Measurements from ENCODE around the gene THSD4.

THSD4 gene

DNA sequence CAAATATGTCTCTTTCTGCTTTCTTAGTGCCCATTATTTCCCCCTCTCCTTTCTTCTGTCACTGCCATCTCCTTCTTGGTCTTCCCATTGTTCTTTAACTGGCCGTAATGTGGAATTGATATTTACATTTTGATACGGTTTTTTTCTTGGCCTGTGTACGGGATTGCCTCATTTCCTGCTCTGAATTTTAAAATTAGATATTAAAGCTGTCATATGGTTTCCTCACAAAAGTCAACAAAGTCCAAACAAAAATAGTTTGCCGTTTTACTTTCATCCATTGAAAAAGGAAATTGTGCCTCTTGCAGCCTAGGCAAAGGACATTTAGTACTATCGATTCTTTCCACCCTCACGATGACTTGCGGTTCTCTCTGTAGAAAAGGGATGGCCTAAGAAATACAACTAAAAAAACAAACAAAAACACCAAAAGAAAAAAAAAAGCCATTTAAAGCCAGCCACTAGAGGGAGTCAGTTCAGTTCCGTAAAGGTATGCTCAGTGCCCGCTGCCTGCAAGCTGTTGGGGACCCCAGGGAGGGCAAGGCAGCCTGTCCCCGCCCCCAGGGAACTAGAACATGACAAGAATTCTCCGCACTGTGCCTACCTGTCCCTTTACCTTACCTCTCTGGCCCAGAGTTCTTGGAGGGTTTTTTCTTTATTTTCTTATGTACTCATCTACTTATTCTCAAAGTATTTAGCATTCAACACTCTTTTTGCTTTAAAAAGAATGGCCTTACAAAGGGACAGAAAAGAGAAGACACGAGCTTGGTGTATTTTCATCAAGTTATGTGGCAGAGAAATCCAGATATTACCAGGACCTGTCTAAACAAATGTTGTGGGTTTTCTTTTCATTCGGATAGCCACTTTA is 665.1 kb downstream of the THSD4 start:
- DNase-seq: peak; percentile 26

DNA sequence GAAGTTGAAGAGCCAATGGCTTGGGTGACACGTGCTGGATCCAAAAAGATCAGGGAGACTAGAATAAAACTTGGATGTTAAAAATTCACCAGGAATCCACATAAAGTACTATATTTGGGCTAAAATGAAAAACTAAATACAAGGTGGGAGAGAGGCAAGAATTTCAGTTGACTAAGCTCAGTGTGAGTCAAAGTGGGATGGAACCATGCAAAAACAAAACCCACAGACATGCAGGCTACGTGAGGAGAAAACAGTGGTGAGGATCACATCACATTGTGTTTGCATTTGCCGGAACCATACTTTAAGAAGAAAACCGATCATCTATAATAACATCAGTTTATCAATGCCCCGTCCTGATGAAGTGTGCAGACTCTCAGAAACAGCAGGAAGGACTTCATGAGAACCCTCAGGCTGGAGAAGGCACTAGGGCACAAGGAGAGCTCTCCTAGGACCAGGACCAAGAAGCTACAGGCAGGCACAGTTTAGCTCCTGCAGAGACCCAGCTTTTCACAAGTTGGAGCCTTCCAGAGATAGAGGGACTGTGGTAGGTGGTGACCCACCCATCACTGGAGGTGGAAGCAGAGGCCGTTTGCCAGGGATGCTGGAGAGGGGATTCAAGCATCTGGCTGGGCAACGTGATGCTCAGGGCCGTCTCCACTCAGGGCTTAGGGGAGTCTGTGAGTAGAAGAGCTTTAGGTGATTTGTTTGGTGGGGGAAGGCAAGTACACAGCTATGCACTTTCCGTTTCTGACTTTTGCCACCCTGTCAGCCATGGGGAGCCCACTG is 666.1 kb downstream of the THSD4 start:
- no peak for DNase-seq

- no peak for DNase-seq
Measured at GRCh38 chr15:71781965-71782265, 666.6 kb downstream of the THSD4 start.

- no peak for DNase-seq
Measured at GRCh38 chr15:71782422-71783165, 667.3 kb downstream of the THSD4 start.

- DNase-seq: no peak
Measured at GRCh38 chr15:71784719-71785118, 669.4 kb downstream of the THSD4 start.

DNA sequence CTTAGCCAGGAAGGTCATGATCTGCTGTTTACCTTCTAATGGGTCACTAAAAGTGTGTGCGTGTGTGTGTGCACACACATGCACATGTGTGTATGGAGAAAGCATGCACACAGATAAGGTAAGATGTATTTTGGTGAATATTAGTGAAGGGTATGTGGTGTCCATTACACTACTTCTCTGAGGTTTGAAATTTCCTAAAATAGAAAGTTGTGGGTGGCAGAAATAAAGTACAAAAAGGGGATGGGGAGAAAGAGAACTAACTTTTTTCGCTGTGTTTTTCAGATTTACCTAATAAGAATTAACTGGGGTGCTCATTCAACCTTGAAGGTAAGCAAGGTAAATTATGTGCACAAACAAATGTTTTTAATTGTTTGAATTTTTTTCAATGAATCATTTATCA is 670.7 kb downstream of the THSD4 start:
- DNase-seq: no peak

DNA sequence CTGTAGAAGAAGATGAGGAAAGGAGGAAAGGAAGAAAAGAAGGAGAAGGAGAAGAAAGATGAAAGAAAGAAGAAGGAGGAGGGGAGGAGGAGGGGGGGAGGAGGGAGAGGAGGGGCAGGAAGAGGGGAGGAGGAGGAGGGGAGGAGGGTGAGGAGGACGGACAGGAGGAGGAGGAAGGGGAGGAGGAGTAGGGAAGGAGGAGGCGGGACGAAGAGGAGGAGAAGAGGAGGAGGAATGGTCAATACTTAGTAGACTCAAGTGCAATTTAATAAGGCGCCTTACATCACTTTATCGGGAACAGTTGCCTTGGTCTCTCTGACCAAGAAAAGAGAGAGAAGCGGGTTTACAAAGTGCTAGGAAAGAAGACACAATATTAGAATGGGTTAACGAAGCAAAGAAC is 671.4 kb downstream of the THSD4 start:
- no peak for DNase-seq

DNA sequence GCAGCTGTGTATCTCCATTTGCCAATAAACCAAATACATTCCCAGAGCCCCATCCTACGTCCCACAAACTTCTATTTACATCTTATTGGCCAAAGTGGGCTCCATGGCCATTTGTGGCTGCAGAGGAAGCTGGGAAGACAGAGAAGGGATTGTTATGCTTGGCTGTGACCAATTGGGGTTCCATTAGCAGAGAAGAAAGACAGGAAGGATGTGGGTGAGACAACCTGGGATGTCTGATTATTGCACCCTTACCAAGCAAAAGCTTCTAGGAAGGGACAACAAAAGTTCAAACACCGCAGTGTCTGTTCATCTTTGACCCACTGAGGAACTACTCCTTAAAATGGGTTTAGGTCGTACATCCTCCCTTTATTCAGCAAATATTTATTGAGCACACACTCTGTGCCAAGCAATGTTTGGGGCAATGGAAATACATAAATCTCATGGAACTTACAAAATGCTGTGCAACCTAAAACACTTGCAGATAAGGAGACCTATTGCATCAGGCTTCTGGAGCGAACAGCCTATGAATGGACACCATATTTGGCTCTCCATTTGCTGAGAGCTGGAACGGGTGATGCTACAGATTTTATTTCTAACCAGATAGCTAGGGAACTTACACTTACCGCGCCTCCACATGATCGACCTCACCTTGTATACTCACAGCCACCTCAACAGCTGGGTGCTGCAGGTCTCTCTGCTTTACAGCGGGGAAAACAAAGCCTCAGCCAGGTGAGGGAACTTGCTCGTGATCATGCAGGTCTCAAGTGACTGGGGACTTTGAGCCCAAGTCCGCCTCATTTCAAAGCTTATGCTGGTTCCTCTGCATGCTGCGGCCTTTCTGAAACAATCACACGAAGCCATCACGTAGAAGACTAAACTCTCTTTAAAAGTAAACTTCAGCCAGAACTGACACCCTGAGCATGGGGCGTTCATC is 673.6 kb downstream of the THSD4 start:
- no peak for DNase-seq

- no peak for DNase-seq
Measured at GRCh38 chr15:71789616-71790015, 674.3 kb downstream of the THSD4 start.

DNA sequence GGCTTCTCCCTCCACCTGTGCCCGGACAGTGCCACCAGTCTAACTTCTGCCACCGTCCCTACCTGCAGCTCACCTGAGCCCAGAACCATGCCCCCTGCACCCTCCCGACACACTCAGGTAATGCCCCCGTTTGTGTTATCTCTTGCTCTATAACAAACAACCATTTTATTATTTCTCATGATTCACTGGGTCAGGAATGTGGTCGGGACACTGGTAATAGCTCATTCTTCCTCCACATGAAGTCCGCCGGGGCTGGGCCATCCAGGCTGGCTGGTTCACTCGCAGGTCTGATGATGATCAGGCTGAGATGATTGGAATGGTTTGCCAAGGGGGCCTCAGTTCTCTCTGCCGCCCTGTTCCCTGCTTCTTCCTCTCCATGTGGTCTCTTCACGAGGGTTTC is 674.8 kb downstream of the THSD4 start:
- no peak for DNase-seq

GRCh38 chr15:71791975-71792374 is 676.7 kb downstream of the THSD4 start:
- DNase-seq: no peak

DNA sequence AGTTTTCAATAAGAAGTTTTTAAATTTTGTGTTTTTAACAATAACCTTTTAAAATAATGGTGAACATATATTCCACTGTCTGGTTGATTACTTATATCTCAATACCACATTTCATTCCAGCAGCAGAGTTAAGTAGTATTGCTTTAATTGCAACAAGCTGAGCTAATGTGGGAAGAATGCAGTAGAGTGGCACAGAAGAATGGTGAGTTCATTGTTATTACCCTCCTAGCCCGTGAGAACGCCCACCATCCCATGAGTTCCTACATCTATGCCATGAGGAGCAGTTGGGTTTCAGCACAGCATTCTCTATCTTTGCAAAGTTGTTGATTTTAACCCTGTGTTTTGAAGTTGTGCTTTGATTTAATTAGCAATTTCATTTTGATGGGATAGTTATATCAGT is 677.2 kb downstream of the THSD4 start:
- no peak for DNase-seq

DNA sequence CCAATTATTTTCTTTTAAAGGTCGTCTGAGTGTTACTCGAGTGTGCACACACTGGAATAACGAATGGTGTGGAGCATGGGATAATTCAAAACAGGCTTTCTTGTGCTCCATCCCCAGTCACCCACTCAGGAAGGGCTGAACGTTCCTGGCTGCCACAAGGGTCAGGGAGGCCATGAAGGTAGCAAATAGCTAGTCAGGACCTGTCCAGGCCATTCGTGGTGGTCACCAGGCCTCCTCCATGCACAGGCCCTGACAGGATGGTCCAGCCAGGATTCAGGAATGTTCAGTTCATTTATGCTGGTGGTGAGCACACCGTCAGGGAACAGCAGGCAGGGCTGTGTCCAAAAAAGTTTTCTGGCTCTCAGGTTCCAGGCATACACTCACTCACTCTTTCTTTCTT is 683.4 kb downstream of the THSD4 start:
- DNase-seq: no peak

- DNase-seq: no peak
Measured at GRCh38 chr15:71800190-71800589, 684.9 kb downstream of the THSD4 start.

DNA sequence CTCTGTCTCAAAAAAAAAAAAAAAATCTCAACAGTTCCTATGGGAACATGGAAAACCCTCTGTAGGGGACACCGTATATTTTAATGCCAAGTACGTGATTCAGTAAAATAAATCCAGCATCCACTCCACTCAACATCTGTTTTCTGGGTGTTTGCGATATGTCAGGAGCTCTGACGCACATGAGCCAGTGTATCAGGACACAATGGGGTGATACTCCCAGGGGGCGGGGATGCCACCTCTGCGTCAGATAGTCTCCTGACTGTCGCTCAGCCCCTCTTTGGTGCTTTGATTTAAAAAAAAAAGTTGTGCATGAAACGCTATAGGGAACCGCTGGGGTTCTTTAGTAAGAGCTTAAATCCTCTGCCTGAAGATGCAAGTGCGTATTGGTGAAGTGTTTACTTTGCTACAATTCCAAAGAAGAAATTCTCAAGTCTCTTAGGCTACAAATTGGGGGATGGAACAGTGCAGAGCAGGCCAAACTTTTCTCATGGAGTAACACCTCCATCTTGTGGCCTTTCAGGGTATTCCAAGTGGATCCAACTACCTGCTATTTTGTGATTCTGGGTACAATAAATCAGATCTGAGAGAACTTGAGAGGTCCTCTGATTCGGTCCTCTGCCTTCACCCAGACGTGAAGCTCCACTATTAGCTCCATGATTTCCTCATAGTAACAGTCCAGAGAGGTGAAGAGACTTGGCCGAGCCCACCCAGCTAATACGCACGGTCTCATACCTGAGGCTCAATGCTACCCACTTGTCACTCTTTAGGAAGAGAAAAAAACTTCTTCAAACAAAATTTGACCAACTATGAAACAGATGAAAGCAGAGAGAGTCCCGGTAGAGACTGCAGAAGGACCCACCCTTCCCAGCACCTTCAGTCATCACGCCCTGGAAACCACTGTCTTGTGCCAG is 685.8 kb downstream of the THSD4 start:
- DNase-seq: peak; percentile 21

DNA sequence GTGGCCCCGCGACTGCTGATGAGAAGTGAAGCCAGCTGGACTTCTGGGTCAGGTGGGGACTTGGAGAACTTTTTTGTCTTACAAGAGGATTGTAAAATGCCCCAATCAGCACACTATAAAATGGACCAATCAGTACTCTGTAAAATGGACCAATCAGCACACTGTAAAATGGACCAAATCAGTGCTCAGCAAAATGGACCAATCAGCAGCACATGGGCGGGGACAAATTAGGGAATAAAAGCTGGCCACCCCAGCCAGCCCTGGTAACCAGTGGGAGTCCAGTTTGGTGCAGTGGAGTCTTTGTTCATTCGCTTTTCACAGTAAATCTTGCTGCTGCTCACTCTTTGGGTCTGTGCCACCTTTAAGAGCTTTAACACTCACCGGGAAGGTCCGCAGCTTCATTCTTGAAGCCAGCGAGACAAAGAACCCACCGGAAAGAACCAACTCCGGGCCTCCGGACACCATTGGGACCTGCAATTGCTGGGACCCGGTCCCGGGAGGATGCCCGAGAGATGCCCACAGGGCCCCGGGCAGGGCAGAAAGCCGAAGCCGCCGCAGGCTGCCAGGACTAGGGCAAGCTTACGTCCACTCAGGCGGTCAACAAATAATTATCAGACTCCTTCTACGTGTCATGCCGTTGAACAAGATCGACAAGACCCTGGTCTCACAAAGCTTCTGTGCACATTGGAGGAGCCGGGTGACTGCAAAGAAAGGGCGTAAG is 686.8 kb downstream of the THSD4 start:
- DNase-seq: no peak

- no peak for DNase-seq
Measured at GRCh38 chr15:71802770-71803169, 687.5 kb downstream of the THSD4 start.

DNA sequence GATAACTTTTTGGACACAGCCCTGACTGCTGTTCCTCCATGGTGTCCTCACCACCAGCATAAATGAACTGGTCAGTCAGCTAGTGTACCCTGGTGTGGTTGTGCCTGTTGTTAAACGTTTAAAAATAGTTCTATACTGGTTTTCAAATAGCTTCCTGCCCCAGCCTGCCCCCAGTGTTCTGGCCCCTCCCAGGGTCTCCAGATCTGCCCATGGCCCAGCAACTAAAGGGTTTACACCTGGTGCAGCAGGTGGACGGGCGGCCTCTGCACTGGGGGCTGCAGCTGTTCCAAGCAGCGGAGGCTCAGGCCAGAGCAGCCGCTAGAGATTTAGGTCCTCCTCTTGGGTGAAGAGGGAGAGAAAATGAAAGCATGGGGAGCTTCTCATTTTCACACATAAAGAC is 689.0 kb downstream of the THSD4 start:
- no peak for DNase-seq

- no peak for DNase-seq
Measured at GRCh38 chr15:71804695-71805470, 689.6 kb downstream of the THSD4 start.

DNA sequence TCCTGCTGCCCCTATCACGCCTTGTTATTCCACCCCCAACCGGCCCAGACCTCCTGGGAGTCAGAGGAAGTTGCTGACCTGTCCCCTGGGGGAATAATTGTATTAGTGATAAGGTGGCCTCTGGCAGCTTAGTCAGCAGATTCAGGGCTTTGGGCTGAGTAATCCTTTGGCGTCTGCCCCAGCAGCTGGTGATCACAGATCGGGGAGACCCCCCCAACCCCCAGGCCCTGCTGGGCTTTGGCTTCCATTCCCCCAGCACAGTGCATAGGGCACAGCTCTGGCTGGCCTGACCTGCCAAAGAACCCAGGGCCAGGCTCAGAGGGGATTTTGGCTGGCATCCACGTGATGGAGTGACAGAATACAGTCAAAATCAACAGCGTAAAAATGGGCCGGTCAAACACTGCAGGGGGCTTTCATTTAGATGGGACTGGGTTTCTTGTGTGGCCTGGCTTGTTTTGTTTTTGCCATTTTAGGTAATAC is 691.2 kb downstream of the THSD4 start:
- DNase-seq: no peak

Data from CD4-positive, alpha-beta T cell treated with Interleukin-12 subunit alpha and Interleukin-12 subunit beta, for 1 hour (primary cell).